Karpas-422 (cell line): ENCODE results near the gene TMEM54. TPM values are rescaled to one million over a fixed set of nuclear protein-coding genes. Genes with fewer than 3 reads are reported as not detected.

Experiments used
- DNase-seq: peaks from one replicate; pipeline ENCODE4 v3.0.0-alpha.2; 2015
- H2AFZ ChIP-seq: fragments of 200-600 bp; sonication (generic); 2 replicates; pipeline ENCODE4 v1.6.1; 2014; ENCODE audit warnings: antibody characterized with exemption, low read length, mixed read lengths
- H3K27ac ChIP-seq: fragments of 200-600 bp; sonication (generic); 2 replicates; pipeline ENCODE4 v1.5.1; 2014; ENCODE audit warnings: mild to moderate bottlenecking, low read length, moderate library complexity
- H3K27me3 ChIP-seq: fragments of 200-600 bp; sonication (generic); 2 replicates; pipeline ENCODE4 v1.6.1; 2014; ENCODE audit warnings: low read length, mixed read lengths
- H3K36me3 ChIP-seq: fragments of 200-600 bp; sonication (generic); 2 replicates; pipeline ENCODE4 v1.6.1; 2014; ENCODE audit warnings: low read length, mixed read lengths; ENCODE audit not compliant: insufficient read depth
- H3K4me1 ChIP-seq: fragments of 200-600 bp; sonication (generic); 2 replicates; pipeline ENCODE4 v1.6.1; 2014; ENCODE audit warnings: mild to moderate bottlenecking, low read length, mixed read lengths
- H3K4me2 ChIP-seq: fragments of 200-600 bp; sonication (generic); 2 replicates; pipeline ENCODE4 v1.6.1; 2014; ENCODE audit warnings: low read length, low read depth, mild to moderate bottlenecking; ENCODE audit not compliant: poor library complexity, severe bottlenecking
- H3K4me3 ChIP-seq: fragments of 200-600 bp; sonication (generic); 2 replicates; pipeline ENCODE4 v1.5.1; 2014; ENCODE audit warnings: mild to moderate bottlenecking, antibody characterized with exemption, low read length, mixed read lengths
- H3K79me2 ChIP-seq: fragments of 200-600 bp; sonication (generic); 2 replicates; pipeline ENCODE4 v1.6.1; 2014; ENCODE audit warnings: mild to moderate bottlenecking, low read length, mixed read lengths
- H3K9ac ChIP-seq: fragments of 200-600 bp; sonication (generic); 2 replicates; pipeline ENCODE4 v1.6.0; 2014; ENCODE audit warnings: low read length
- H3K9me2 ChIP-seq: fragments of 200-600 bp; sonication (generic), shearing (Covaris generic); replicated peaks from 2 replicates; pipeline ENCODE4 v1.6.0; 2014; ENCODE audit warnings: mild to moderate bottlenecking, low read length, moderate library complexity; ENCODE audit not compliant: insufficient read depth
- H3K9me3 ChIP-seq: fragments of 300-700, 200-600 bp; sonication (generic); 2 replicates; pipeline ENCODE4 v1.6.1; 2014; ENCODE audit warnings: low read length, mixed read lengths
- H4K20me1 ChIP-seq: fragments of 200-600 bp; sonication (generic); 2 replicates; pipeline ENCODE4 v1.6.1; 2014; ENCODE audit warnings: mild to moderate bottlenecking, antibody characterized with exemption, low read length, low read depth; ENCODE audit not compliant: insufficient read depth
- total RNA-seq: library from RNA; depleted of rRNA; stranded (reverse); fragments of >200 nt; shearing (Covaris generic); gene quantifications from 2 replicates; pipeline ENCODE4 v1.2.3, GENCODE V29; 2014; ENCODE audit warnings: low replicate concordance

The TMEM54 gene
- total RNA-seq, 1 experiment from 2014 or later, result 1.1 TPM

GRCh38 chr1:32895325-32896215, 5.6 kb downstream of the TMEM54 start:
- Histone ChIP-seq H3K27me3 (no peaks in the 10 kb centered on the region), H3K9ac (no peak overlapping the region), H3K4me3 (no peak overlapping the region)

GRCh38 chr1:32894681-32895080, 6.5 kb downstream of the TMEM54 start:
- Histone ChIP-seq H3K4me1 (no peaks in the 10 kb centered on the region), H3K4me2 (no peak overlapping the region), H3K9ac (no peak overlapping the region), H3K27me3 (no peaks in the 10 kb centered on the region), H3K36me3 (no peaks in the 10 kb centered on the region), H4K20me1 (0 out of 2 replicates have a peak, but pooled peaks cover 15% of the 10 kb centered on the region), H2AFZ (no peak overlapping the region), H3K9me2 (no peaks in the 10 kb centered on the region), H3K27ac (no peak overlapping the region), H3K79me2 (no peaks in the 10 kb centered on the region), H3K9me3 (no peaks in the 10 kb centered on the region), H3K4me3 (no peak overlapping the region)
- DNase-seq, result no peak

More at GRCh38 chr1:32895325-32896215, 5.6 kb downstream of the TMEM54 start:
- Histone ChIP-seq H3K9me3 (no peaks in the 10 kb centered on the region), H3K4me2 (no peak overlapping the region), H3K9me2 (no peaks in the 10 kb centered on the region), H3K4me1 (no peaks in the 10 kb centered on the region), H3K36me3 (no peaks in the 10 kb centered on the region), H3K27ac (no peak overlapping the region), H4K20me1 (0 out of 2 replicates have a peak, but pooled peaks cover 6% of the 10 kb centered on the region), H3K79me2 (no peaks in the 10 kb centered on the region), H2AFZ (no peak overlapping the region)
- DNase-seq, result no peak

GRCh38 chr1:32894019-32894600, 7.1 kb downstream of the TMEM54 start:
- Histone ChIP-seq H3K9me3 (no peaks in the 10 kb centered on the region), H3K4me3 (no peak overlapping the region), H4K20me1 (0 out of 2 replicates have a peak, but pooled peaks cover 18% of the 10 kb centered on the region), H3K79me2 (no peaks in the 10 kb centered on the region), H2AFZ (no peak overlapping the region), H3K36me3 (no peaks in the 10 kb centered on the region), H3K27ac (no peak overlapping the region), H3K9ac (no peak overlapping the region), H3K27me3 (no peaks in the 10 kb centered on the region), H3K4me2 (no peak overlapping the region), H3K4me1 (no peaks in the 10 kb centered on the region), H3K9me2 (no peaks in the 10 kb centered on the region)
- DNase-seq, result no peak

GRCh38 chr1:32893198-32894018, 7.8 kb downstream of the TMEM54 start:
- no peak overlapping the region for H3K27ac ChIP-seq
- H3K4me2 ChIP-seq, result no peak overlapping the region
- no peaks in the 10 kb centered on the region for H3K4me1 ChIP-seq
- no peaks in the 10 kb centered on the region for H3K27me3 ChIP-seq
- 0 out of 2 replicates have a peak, but pooled peaks cover 18% of the 10 kb centered on the region for H4K20me1 ChIP-seq
- H3K9ac ChIP-seq, result no peak overlapping the region
- no peaks in the 10 kb centered on the region for H3K36me3 ChIP-seq
- no peaks in the 10 kb centered on the region for H3K79me2 ChIP-seq
- no peak for DNase-seq
- no peaks in the 10 kb centered on the region for H3K9me2 ChIP-seq
- no peak overlapping the region for H3K4me3 ChIP-seq
- no peak overlapping the region for H2AFZ ChIP-seq
- H3K9me3 ChIP-seq, result no peaks in the 10 kb centered on the region

GRCh38 chr1:32892368-32893197, 8.6 kb downstream of the TMEM54 start:
- Histone ChIP-seq H2AFZ (no peak overlapping the region), H3K9ac (no peak overlapping the region), H3K4me2 (no peak overlapping the region), H3K27ac (no peak overlapping the region), H3K4me1 (peaks cover under 1% of the 10 kb centered on the region; the same call in 1 of the 2 replicates), H3K9me2 (no peaks in the 10 kb centered on the region), H3K36me3 (no peaks in the 10 kb centered on the region), H3K79me2 (no peaks in the 10 kb centered on the region), H3K9me3 (no peaks in the 10 kb centered on the region), H3K4me3 (no peak overlapping the region), H4K20me1 (0 out of 2 replicates have a peak, but pooled peaks cover 18% of the 10 kb centered on the region), H3K27me3 (no peaks in the 10 kb centered on the region)
- DNase-seq, result no peak

GRCh38 chr1:32891630-32892029, 9.6 kb downstream of the TMEM54 start:
- DNase-seq, result no peak
- Histone ChIP-seq H3K27ac (no peak overlapping the region), H3K27me3 (no peaks in the 10 kb centered on the region), H3K4me2 (no peak overlapping the region), H3K9ac (no peak overlapping the region), H3K79me2 (no peaks in the 10 kb centered on the region), H3K36me3 (no peaks in the 10 kb centered on the region), H3K9me2 (no peaks in the 10 kb centered on the region), H4K20me1 (0 out of 2 replicates have a peak, but pooled peaks cover 18% of the 10 kb centered on the region), H2AFZ (no peak overlapping the region), H3K4me1 (peaks cover 10% of the 10 kb centered on the region), H3K9me3 (no peaks in the 10 kb centered on the region), H3K4me3 (no peak overlapping the region)

- no peaks in the 10 kb centered on the region for H3K27me3 ChIP-seq
- H3K4me2 ChIP-seq, result no peak overlapping the region
- H3K27ac ChIP-seq, result no peak overlapping the region
- H4K20me1 ChIP-seq, result 0 out of 2 replicates have a peak, but pooled peaks cover 18% of the 10 kb centered on the region
- H3K9me3 ChIP-seq, result no peaks in the 10 kb centered on the region
- DNase-seq, result no peak
- H3K9me2 ChIP-seq, result no peaks in the 10 kb centered on the region
- H2AFZ ChIP-seq, result no peak overlapping the region
- no peaks in the 10 kb centered on the region for H3K79me2 ChIP-seq
- no peak overlapping the region for H3K9ac ChIP-seq
- peaks cover 10% of the 10 kb centered on the region for H3K4me1 ChIP-seq
- no peaks in the 10 kb centered on the region for H3K36me3 ChIP-seq
- no peak overlapping the region for H3K4me3 ChIP-seq
Measured at GRCh38 chr1:32891241-32891570, 10.0 kb downstream of the TMEM54 start.
